ENCODE measurements around the gene KCNG4.
A peak's percentile ranks its signal among the peaks of the same experiment; 100 is the strongest.

The KCNG4 gene

DNA sequence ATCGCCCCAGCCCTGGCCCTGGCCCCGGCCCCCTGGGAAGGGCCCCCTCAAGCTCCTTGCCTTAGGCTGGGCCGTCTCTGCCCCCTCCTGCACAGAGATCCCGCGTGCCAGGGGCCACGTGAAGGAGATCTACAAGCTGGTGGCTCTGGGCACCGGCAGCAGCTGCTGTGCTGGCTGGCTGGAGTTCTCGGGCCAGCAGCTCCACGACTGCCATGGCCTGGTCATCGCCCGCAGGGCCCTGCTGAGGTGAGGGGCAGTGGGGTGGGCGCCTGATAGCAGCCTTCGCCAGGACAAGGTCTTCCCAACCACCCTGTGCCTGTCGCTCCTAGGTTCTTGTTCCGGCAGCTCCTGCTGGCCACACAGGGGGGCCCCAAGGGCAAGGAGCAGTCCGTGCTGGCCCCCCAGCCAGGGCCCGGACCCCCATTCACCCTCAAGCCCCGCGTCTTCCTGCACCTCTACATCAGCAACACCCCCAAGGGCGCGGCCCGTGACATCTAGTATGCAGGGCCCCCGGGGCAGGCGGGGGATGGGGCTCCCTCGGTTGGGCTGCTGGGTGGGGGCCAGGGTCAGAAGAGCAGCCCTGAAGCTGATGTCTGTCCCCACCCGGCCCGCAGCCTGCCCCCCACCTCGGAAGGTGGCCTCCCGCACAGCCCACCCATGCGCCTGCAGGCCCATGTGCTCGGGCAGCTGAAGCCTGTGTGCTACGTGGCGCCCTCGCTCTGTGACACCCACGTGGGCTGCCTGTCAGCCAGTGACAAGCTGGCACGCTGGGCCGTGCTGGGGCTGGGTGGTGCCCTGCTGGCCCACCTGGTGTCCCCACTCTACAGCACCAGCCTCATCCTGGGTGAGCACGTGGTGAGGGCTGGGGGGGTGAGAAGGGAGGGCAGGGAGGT lies 44.4 kb downstream of the KCNG4 start:
- in situ Hi-C loops (cut with HindIII; ENCODE audit: low pct_ligation_motif_present, low pct_unique_long_range_greater_than_20kb, low sequenced_read_pairs), result no loop called here
- no peak for DNase-seq

DNA sequence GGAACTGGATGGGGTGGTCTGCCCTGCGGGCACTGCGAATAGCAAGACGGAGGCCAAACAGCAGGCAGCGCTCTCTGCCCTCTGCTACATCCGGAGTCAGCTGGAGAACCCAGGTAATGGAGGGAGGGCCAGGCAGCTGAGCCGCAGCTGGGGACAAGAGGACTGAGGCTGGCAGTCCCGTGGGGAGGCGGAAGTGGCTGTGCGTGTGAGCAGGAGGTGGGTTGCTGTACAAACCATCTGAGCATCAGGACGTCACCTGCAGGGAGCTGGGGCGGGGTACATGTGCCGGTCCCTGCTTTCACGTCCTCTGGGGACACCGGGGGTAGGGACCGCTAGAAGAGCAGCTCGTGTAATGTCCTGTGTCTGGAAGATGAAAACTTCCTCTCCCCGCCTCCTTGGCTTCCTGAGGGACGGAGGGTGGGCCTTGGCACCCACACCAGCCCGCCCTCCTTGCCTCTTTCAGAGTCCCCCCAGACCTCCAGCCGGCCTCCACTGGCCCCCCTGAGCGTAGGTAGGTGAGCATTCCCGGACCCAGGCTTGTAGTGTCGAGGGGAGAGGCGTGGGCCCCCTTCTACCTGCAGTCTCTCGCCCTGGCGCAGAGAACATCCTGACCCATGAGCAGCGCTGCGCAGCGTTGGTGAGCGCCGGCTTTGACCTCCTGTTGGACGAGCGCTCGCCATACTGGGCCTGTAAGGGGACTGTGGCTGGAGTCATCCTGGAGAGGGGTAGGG lies 45.2 kb downstream of the KCNG4 start:
- no peak for DNase-seq
- in situ Hi-C loops (cut with HindIII; ENCODE audit: low pct_ligation_motif_present, low pct_unique_long_range_greater_than_20kb, low sequenced_read_pairs), result no loop called here

DNA sequence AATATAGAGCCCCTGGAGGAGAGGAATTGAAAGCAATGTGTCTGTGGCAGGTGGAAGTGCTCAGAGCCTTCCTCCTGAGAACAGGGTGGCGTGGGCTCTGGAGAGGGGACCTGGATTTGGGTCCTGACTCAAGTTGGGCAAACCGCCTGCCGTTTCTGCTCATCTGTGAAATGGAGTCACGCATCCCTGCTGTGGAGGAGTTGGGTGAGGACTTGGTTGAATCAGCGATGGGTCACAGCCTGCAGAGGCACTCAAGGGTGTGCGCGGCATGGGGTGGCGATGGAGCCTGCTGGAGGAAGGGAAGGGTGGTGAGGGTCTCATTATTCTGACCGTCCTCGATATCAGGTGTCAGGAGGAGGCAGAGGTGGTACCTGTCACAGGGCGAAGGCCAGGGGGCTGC lies 45.8 kb downstream of the KCNG4 start:
- in situ Hi-C loops (cut with HindIII; ENCODE audit: low pct_ligation_motif_present, low pct_unique_long_range_greater_than_20kb, low sequenced_read_pairs), result no loop called here
- DNase-seq, result no peak

DNA sequence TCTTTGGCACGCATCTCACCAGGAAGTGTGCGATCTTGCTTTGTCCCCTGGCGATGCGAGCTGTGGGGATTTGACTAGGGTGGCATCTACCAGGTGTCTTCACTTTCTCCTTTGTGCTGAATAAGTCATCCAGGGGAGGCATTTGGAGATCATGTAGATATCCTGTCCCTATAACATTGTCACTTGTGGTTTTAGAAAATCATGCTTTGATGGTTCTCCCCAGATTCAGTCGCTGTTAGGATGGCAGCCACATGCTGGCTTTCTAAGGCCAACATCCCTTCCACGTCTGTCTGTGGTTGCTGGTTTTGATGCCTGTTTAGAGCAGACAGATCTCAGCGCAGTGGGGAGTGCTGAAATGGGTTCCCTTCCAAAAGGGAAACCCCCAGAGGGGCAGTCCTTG lies 46.3 kb downstream of the KCNG4 start:
- in situ Hi-C loops (cut with HindIII; ENCODE audit: low pct_ligation_motif_present, low pct_unique_long_range_greater_than_20kb, low sequenced_read_pairs), result no loop called here
- DNase-seq, result no peak

DNA sequence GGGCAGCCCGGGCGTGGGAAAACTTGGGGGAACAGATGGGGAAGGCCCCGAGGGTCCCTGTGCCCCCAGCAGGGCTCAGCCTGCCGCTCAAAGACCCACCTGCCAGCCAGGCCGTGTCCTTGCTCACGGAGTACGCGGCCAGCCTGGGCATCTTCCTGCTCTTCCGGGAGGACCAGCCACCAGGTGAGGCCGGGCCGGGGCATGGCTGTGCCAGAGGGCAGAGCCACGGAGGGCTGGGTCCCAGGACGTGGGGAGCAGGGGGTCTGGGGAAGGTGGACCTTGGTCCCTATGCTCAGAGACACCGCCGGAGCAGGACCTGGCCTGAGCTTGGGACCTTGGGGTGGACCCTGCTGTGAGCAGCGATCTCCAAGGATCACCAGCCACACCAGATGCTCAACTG lies 48.3 kb downstream of the KCNG4 start:
- in situ Hi-C loops (cut with HindIII; ENCODE audit: low pct_ligation_motif_present, low pct_unique_long_range_greater_than_20kb, low sequenced_read_pairs), result no loop called here
- DNase-seq, result no peak

DNA sequence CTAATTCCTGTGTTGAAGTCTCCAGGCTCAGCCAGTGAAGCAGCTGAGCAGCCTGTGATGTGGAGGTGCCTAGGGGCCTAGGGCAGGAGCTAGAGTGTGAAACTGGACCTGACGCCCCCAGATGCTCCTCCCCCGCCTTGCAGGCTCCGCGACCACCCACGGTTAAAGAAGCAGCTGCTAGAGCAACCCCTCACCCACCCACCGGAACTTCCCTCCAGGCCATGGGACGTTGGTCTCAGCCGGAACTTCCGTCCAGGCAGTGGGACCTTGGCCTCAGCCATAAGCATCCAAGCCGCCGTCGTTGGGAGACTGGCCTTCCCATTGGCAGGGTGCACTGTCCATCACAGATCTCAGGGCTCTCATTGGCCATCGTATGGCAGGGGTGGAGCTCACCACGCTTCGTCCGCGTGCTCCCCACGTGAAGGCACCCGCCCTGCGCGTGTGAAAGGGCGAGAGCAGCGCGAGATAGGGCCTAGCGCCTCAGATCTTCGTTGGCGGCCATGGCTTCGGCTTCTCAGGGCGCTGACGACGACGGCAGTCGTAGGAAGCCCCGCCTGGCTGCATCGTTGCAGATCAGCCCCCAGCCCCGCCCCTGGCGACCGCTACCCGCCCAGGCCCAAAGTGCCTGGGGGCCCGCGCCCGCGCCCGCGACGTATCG lies 49.0 kb downstream of the KCNG4 start, which contains the start of gene ADAD2:
Gene ADAD2, plus strand, starts transcription at position 427 of the 658 bp plus-strand sequence. Its CDS starts 74 bp downstream, at position 501.
- in situ Hi-C loops (cut with HindIII; ENCODE audit: low pct_ligation_motif_present, low pct_unique_long_range_greater_than_20kb, low sequenced_read_pairs), result no loop called here
- no peak for DNase-seq

DNA sequence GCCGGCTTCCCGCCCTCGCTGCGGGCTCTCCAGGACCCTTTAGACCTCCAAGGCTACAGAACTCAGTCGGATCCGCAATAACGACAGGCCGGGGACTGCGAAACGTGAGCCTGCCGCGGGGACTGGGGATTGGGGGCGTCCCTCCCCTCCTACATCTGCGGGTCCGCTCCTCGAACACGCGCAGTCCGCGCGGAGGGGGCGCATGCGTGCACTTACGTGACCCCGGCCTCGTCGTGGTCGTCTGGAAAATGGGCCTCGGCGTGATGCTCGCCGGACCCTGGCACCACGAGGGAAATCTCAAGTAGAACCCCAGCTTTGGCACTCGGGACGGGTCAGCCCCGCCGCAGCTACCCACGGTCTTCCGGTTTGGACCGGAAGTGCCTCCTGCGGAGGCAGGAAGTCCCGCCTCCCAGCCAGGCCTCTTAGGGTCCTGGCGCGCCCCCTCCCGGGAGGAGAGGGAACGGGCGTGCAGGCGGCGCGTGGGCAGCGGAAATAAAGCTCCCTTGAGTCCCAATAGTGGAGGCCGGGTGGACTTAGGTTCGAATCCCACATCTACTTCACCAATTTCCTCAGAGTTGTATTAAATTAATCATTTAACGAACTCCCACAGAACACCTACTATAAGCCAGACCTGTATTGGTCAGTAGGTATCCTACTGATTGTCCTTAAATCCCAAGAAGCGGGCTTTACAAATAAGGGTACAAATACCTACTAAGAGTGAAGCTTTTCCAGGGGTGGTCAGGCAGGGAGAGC lies 53.0 kb downstream of the KCNG4 start, which contains the start of gene TAF1C:
Gene TAF1C, minus strand, starts transcription at position 373 of the 753 bp plus-strand sequence. CDS start 2,069 bp downstream, outside the sequence.
- DNase-seq, result peak; percentile 98
- in situ Hi-C loops (cut with HindIII; ENCODE audit: low pct_ligation_motif_present, low pct_unique_long_range_greater_than_20kb, low sequenced_read_pairs), result no loop called here

DNA sequence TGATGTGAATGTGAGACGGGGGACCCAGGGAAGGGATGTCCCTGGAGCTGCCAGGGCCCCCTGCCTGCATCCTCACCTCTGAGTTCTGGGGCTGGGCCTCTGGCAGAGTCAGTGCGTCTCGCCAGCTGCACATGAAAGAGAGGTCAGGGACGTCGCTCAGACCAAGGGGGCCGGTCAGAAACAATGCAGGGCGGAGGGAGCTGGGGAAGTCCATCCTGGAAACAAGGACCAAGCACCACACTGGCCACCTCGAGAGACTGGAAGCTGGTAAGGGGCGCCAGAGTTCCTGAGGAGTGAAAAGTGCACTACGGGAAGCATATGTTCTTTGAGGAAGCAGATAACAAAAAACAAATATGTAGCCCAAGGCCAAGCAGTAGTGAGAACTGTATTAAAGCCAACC lies 55.0 kb downstream of the KCNG4 start:
- in situ Hi-C loops (cut with HindIII; ENCODE audit: low pct_ligation_motif_present, low pct_unique_long_range_greater_than_20kb, low sequenced_read_pairs), result no loop called here
- no peak for DNase-seq

DNA sequence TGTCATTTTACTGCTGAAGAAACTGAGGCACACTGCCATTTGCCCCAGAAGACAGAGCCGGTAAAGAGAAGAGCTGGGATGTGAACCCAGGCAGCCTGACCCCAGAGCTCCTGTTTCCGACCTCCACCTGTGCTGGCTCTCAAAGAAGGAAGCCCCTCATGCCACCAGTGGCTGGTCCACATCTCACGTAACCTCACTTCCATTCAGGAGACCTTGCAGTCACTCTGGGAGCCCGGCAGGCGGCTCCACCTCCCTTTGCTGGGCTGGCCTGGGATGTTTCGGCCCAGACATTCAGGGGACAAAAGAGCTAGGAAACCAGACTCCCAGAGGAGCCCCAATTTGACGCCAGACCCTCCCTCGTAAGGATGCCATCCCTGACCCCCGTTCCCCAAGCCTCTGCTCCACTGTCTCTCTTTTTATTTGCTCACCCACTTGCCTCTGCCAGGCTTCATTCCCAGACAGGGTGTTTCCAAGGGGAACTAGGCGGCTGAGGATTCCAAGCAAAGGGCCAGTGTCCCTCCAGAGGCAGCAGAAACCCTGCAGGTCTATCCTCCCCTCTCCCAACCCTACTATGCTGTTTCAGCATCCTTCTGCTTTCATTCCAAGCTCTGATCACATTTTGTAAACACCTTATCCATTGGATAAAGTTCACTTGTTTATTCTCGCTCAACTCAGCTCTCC lies 55.8 kb downstream of the KCNG4 start:
- in situ Hi-C loops (cut with HindIII; ENCODE audit: low pct_ligation_motif_present, low pct_unique_long_range_greater_than_20kb, low sequenced_read_pairs), result no loop called here
- DNase-seq, result peak; percentile 30

DNA sequence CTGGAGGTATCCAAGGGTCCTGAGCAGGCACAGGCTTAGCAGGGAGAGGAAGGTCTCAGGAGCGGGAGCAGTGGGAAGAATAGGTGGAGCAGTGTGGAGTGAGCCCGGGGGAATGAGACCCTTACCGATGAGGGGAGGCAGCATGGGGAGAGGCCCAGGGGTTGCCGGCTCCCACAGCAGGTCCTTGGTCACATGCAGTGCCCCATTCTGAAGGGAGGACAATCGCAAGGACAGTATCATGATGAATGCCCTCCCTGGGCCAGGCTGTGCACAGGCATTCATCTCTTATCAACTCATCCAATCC lies 56.3 kb downstream of the KCNG4 start:
- in situ Hi-C loops (cut with HindIII; ENCODE audit: low pct_ligation_motif_present, low pct_unique_long_range_greater_than_20kb, low sequenced_read_pairs), result no loop called here
- DNase-seq, result no peak

DNA sequence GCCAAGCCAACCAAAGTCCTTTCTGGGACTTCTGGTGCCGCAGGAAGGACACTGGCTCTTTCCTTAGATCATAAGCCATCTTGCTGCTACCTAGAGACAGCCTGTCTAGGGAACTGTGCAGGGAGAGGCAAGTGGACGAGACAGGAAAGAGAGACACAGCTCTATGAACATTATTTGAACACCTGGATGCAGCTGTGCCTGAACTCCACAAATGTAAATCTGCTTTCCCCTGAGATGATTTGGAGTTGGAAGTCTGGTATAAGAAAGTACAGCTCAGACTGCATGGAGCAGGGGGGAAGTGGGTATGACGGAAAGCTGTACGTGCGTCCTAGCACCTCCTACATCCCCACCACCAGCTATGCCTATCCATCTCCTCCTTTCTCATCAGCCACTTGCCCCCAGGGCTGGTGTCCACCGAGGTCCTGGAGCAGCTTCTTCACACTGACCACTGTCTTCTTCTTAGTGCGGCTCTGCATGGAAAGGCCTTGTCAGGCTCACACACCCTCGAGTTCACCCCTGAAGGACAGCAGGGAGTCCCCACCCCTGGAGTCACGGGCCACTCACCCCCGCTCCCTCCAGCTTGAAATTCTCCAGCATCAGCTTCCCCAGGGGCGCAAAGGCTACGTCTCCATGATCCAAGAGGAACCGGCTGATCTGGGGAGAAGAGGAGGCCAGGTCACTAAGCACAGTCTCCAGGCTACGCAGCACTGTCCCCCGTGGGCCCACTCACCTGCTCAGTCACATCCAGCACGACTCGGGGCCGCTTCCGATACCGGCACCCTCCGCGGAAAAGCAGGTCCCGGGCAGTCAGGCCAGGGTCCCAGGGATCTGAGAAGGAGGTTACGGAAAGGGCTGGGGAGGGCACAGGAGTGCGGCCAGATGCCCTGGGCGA lies 56.9 kb downstream of the KCNG4 start:
- DNase-seq, result no peak
- in situ Hi-C loops (cut with HindIII; ENCODE audit: low pct_ligation_motif_present, low pct_unique_long_range_greater_than_20kb, low sequenced_read_pairs), result no loop called here

DNA sequence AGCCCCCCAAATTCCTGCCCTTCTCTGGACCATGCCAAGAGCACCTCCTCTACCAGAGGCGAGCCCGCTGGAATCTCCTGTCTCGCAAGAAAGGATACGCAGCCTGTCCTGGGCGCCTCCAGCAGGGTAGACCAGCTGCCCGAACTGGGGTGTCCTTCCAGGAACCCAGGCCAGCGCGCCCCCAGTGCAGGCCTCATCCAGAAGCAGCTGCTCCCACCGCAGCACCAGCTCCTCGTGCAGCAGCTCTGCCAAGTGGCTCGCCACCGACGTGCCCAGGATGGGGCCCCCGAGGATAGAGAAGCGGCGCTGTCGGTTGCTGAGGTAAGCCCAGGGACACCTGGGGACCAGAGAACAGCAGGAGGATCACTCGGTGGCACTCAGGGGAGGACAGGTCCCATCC lies 57.7 kb downstream of the KCNG4 start:
- no peak for DNase-seq
- in situ Hi-C loops (cut with HindIII; ENCODE audit: low pct_ligation_motif_present, low pct_unique_long_range_greater_than_20kb, low sequenced_read_pairs), result no loop called here

DNA sequence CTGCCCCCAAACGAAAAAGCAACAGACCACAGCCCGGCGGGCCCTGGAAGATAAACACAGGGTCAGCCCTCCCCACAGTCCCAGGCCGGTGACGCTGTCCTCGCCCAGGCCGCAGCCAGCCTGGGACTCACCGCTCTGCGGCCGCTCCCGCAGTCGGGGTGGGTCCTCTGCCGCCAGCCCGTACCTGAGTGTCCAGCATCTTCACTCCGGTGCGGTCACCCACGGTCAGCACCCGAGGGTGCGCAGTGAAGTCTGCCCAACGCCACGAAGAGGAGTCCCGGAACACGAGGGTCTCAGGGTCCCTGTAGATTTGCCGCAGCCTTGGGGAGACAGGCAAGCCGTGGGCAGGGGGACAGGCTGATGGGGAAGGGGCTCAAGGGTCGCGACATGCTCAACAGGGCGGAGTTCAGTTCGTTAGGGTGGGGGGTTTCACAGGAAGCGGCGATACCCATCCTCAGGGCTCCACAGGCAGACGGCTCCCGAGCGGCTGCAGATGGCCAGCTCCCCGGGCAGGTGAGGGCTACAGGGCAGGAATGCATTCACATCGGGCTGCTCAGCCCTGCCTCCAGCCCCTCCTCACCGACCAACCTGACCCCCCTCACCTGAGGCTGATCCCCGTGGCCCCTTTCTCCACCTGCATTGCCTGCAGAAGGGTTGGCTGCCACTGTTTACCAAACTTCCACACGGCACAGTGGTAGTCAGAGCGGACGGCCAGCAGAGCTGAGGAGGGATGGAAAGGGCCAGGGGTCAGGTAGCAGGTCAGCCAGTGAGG lies 58.5 kb downstream of the KCNG4 start:
- in situ Hi-C loops (cut with HindIII; ENCODE audit: low pct_ligation_motif_present, low pct_unique_long_range_greater_than_20kb, low sequenced_read_pairs), result no loop called here

DNA sequence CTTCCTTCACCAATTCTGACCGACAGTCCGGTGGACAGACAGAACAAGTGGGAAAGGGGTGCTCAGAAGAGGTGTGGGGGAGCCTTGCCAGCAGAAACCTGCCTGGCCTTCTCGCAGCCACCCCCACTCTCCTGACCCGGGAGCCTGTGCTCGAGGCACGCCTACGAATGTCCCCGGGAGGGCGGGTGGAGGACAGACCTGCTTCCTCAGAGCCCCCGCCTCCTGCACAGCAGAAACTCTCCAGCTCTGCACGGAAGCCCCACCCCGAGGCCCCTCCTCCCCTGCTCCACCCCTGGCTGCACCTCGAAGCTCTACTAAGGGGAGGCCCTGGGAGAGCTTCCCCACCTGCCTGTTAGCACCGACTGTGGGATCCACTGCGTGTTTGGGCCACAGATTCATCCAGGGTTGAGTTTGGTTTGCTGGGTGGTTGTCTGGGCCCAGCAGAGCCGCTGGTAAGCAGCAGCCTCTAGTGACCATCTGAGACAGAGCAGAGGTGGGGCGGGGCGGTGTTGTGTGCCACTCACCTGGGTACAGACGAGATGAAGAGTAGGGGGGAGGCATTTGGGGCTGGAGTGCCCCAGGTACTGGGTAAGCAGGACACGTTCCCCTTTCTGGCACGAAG lies 59.2 kb downstream of the KCNG4 start:
- no peak for DNase-seq
- in situ Hi-C loops (cut with HindIII; ENCODE audit: low pct_ligation_motif_present, low pct_unique_long_range_greater_than_20kb, low sequenced_read_pairs), result no loop called here

More for the DNA sequence above, 58.5 kb downstream of the KCNG4 start:
- DNase-seq, result no peak

DNA sequence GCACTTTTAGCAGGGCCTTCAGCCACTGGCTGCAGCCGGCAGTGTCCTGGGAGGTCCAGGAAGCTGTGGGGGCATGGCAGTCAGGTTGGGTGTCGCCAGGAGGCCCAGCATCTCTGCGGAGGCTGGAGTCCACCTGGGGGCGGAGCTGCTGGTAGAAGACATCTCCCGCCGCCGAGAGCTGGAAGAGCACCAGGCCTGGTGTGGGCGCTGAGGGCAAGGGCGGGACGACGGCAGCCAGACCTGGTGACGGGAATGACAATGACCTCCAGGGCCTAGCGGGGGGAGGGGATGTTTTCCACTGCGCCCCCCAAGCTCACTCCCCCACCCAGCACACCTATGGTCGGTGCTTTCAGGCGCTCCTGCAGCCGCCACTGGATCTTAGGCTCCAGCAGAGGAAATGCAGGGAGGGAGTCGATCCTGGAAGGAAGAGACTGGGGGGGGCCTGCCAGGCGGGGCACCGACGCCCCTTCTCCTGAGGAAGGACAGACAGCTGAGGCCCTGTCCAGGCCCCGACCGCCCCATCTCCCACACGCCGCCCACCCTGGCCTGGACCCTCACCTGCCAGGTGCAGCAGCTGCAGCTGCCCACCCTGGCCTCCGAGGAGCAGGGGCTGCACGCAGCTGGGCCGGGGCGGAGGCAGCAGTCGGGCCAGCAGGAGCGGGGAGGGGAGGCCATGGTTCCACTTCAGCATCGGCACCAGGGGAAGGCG lies 60.0 kb downstream of the KCNG4 start:
- in situ Hi-C loops (cut with HindIII; ENCODE audit: low pct_ligation_motif_present, low pct_unique_long_range_greater_than_20kb, low sequenced_read_pairs), result no loop called here
- no peak for DNase-seq

All from ACHN (cell line).